ENCODE measurements around the gene NDOR1.
"Not testable (repeated sequence)": the region's sequence is repeated elsewhere in the genome, so short reads cannot be mapped to it uniquely, and the experiment has no call there.

NDOR1 gene

DNA sequence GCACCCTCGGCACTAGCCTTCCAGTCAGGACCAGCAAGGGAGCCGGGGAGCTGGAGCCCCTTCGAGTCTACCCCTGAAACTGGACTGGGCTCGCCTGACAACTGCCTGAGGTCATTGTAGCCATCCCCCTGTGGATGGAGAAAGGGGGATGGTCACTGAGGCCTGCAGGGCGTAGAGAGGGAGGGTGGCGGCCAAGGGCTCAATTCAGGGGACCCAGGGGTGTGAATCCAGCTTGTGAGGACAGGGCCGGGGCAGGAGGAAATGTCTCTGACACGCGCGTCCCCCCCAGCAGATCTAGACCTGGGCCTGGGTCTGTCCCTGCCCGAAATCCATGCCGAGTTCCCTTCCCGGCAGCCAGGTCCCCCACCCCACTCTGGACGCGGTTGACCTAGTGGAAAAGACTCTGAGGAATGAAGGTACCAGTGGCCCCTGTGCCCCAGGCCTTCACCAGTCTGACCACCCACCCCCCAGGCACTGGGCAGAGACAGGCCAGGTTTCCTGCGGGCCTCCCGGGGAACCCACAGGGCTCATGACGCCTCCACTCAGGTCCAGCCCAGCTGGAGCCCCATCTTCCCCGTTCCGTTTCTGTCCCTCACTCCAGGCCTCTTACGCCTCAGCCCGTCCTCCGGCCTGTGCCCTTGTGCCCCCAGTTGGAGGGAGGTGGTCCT is 26.0 kb downstream of the NDOR1 start:
- no peak for DNase-seq (ENCODE audit: low read depth in 3 of 3)

DNA sequence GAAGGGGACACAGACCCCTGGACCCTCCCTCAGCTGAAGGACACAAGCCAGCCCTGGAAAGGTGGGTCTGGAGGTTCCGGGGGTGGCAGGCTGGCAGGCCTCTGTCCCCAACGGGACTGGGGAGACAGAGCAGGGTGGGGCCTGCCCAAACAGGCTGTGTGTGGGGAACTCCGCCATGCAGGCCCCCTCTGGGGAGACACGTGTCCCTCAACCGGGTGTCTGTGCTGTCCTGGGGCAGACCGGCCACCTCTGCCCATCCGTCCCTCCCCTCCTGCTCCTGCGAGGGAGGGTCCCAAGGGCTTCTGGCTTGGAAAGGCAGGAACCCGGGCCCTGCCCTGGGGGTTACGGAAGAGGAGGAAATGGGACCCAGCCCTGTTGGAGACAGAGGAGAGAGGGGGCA is 26.6 kb downstream of the NDOR1 start:
- no peak for DNase-seq (ENCODE audit: low read depth in 3 of 3)

DNA sequence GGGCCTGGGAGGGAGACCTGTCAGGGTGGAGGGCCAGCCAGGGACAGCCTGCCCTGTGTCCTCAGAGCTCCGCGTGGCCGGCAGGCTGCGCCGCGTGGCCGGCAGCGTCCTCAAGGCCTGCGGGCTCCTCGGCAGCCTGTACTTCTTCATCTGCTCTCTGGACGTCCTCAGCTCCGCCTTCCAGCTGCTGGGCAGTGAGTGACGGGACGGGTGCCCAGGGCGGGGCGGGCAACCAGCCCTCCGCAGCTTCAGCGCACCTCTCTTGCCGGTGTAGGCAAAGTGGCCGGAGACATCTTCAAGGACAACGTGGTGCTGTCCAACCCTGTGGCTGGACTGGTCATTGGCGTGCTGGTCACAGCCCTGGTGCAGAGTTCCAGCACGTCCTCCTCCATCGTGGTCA is 27.0 kb downstream of the NDOR1 start:
- DNase-seq (ENCODE audit: low read depth in 3 of 3): no peak

DNA sequence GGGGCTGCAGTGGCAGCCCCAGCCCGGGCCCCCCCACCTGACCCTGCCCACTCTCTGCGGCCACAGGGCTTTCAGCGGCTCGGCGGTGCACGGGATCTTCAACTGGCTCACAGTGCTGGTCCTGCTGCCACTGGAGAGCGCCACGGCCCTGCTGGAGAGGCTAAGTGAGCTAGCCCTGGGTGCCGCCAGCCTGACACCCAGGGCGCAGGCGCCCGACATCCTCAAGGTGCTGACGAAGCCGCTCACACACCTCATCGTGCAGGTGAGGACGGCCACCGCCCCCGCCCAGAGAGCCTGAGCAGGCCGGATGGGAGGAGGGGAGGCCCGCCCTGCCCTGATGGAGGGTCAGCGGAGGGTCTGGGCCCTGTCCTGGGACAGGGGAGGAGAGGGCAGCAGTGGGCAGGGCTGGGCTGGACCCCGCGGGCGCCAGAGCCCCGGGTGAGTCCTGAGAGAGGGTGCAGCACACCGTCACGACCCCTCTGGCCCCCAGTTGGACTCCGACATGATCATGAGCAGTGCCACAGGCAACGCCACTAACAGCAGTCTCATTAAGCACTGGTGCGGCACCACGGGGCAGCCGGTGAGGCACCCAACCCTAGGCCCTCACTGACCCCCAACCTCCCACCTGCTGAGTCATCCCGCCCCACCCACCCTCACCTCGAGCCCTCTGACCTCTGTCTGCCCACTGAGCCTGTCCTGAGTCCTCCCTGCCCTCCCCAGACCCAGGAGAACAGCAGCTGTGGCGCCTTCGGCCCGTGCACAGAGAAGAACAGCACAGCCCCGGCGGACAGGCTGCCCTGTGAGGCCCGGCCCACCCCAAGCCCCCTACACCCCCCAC is 27.9 kb downstream of the NDOR1 start:
- DNase-seq (ENCODE audit: low read depth in 3 of 3): no peak

DNA sequence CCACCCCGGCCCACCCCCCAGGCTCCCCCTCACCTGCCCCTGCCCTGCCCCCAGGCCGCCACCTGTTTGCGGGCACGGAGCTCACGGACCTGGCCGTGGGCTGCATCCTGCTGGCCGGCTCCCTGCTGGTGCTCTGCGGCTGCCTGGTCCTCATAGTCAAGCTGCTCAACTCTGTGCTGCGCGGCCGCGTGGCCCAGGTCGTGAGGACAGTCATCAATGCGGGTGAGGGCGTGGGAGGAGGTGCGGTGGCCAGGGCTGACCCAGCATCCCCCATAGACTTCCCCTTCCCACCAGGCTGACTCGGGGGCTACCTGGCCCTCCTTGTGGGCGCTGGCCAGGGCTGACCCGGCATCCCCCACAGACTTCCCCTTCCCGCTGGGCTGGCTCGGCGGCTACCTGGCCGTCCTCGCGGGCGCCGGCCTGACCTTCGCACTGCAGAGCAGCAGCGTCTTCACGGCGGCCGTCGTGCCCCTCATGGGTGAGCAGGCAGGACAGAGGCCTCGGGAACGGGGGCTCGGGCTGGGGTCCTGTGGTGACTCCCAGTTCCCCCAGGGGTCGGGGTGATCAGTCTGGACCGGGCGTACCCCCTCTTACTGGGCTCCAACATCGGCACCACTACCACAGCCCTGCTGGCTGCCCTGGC is 28.7 kb downstream of the NDOR1 start:
- no peak for DNase-seq (ENCODE audit: low read depth in 3 of 3)

- DNase-seq (ENCODE audit: low read depth in 3 of 3): no peak
These were observed 29.4 kb downstream of the NDOR1 start for GRCh38 chr9:137234758-137235423.

DNA sequence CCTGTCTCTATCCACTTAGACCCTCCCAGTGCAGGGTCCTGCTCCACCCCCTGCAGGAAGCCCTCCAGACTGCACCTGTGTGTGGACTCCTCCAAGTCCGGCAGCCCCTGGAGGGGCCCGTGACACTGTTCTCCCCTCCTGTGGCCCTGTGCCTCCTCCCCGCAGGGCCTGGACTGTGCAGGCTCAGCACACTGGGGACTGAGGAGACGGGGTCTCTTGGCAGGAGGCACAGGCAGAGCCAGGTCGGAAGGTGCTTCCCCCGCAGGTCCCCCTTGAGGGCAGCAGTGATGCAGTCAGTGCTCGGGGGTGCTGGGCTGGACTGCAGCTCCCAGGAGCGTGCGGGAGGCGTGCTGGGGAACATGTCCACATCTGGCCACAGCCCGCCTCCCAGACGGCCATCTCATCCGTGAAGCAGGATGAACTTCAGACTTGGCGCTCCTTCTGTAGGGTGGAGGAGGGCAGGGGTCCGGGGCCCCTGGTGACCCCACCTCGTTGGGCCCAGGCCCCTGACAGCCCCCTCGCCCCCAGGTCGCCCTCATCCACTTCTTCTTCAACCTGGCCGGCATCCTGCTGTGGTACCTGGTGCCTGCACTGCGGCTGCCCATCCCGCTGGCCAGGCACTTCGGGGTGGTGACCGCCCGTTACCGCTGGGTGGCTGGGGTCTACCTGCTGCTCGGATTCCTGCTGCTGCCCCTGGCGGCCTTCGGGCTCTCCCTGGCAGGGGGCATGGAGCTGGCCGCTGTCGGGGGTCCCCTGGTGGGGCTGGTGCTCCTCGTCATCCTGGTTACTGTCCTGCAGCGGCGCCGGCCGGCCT is 30.1 kb downstream of the NDOR1 start:
- no peak for DNase-seq (ENCODE audit: low read depth in 3 of 3)

DNA sequence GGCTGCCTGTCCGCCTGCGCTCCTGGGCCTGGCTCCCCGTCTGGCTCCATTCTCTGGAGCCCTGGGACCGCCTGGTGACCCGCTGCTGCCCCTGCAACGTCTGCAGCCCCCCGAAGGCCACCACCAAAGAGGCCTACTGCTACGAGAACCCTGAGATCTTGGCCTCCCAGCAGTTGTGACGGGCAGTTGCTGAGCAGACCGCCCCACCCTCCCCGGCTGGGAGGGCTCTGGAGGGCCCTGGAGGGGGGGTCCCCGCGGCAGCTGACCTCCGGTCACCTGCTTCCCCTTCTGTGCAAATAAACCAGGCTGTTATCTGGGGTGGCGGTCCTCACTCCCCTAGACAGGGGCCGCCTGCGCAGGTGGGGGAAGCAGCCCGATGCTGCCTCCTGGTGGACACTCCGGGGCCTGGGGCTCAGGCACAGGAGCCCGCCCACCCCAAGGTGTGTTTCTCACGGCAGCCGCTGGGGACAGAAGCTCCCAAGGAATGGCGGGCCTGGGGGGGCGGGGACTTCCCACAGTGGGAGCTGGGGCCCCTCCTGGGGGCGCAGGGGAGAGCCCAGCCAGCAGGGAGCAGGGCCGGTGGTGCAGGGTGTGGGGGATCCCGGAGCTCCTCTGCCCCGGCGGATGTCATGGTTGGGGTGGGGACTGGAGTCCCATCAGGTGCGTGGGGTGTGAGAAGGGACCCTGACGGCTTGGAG is 30.9 kb downstream of the NDOR1 start:
- peak; percentile 84 to 90 (median 86) for DNase-seq (ENCODE audit: low read depth in 3 of 3)

- DNase-seq (ENCODE audit: low read depth in 3 of 3): no peak
These were observed 31.5 kb downstream of the NDOR1 start for GRCh38 chr9:137236936-137237421.

- no peak for DNase-seq (ENCODE audit: low read depth in 3 of 3)
These were observed 32.5 kb downstream of the NDOR1 start for GRCh38 chr9:137237759-137238726.

DNA sequence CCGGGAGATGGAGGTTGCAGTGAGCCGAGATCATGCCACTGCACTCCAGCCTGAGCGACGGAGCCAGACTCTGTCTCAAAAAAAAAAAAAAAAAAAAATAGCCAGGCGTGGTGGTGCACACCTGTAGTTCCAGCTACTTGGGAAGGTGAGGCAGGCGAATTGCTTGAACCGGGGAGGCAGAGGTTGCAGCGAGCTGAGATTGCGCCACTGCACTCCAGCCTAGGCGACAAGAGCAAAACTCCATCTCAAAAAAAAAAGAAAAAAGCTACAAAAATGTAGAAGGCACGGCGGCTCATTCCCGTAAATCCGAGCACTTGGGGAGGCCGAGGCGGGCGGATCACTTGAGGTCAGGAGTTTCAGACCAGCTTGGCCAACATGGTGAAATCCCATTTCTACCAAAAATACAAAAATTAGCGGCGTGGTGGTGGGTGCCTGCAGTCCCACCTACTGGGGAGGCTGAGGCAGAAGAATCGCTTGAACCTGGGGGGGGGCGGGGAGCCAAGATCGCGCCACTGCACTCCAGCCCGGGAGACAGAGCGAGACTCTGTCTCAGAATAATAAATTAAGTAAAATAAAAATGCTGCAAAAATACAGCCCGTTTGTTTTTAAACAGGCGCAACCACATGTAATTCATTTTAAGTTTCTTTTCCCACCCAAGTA is 34.2 kb downstream of the NDOR1 start:
- not testable (repeated sequence) for DNase-seq (ENCODE audit: low read depth in 3 of 3)

GRCh38 chr9:137240318-137240840 is 34.9 kb downstream of the NDOR1 start:
- DNase-seq (ENCODE audit: low read depth in 3 of 3): peak in 2 of 3 experiments; percentile 51 to 66

DNA sequence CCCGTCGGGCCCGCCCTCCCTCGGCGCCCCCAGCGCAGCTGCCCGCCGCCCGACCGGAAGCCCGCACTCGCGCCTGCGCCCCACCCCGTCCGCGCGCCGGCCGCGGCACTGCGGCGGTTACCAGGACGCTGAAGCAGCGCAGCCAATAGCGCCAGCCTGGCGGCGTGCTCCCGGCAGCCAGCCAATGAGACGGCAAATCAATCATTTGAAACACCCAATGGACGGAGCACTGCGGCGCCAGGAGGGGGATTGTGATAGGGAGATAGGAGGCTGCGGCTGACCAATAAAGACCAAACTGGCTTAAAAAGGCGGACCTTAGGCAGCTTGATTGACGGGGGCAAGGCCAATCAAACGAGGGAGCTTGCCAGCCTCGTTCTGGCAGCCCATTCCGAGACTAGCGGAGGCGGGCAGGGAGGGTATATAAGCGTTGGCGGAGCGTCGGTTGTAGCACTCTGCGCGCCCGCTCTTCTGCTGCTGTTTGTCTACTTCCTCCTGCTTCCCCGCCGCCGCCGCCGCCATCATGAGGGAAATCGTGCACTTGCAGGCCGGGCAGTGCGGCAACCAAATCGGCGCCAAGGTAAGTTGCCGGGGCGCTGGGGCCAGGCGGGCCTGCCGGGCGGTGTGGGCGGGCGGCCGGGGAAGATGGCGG is 35.5 kb downstream of the NDOR1 start, which contains the start of gene TUBB4B:
TUBB4B (plus strand) TSS at position 447 of the 649 bp plus-strand sequence; CDS start at position 521, 74 bp downstream.
- DNase-seq (ENCODE audit: low read depth in 3 of 3): peak; percentile 86 to 96 (median 95)

DNA sequence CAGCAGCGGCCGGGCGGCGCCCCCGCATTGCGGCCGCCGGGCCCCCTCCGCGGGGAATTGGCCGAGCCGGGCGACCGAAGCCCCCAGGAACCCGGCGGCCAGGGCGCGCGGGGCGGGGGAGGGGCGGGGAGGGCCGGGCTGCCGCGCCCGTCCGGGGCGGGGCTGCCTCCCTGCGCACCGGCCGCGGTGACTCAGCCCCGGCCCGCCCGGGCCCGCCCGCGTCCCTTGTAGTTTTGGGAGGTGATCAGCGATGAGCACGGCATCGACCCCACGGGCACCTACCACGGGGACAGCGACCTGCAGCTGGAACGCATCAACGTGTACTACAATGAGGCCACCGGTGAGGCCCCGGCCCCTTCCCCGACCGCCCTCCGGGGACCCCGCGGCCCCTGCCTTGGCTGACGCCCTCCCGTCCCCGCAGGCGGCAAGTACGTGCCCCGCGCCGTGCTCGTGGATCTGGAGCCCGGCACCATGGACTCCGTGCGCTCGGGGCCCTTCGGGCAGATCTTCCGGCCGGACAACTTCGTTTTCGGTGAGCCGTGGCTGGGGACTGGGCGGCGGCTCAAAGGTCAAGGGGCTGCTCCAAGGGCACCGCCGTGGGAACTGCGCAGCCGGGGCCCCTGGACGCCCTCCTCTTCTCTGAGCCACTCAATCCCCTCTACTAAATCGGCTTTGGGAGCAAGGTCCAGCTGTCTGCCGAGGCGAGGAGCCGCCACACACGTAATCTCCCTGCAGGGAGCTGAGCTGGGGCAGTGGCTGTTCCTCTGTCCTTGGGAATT is 36.2 kb downstream of the NDOR1 start:
- DNase-seq (ENCODE audit: low read depth in 3 of 3): peak; percentile 57 to 65 (median 60)

- DNase-seq (ENCODE audit: low read depth in 3 of 3): no peak
These were observed 37.0 kb downstream of the NDOR1 start for GRCh38 chr9:137242269-137243203.

- DNase-seq (ENCODE audit: low read depth in 3 of 3): not testable (repeated sequence)
These were observed 37.7 kb downstream of the NDOR1 start for GRCh38 chr9:137243266-137243625.

All from stimulated activated CD4-positive, alpha-beta T cell treated with anti-CD3 and anti-CD28 coated beads, TNF-alpha, amount 100 ng/mL, for 4 hours (primary cell).